HepG2 (cell line): Measurements from ENCODE around the gene SLA2. TPM values are rescaled to one million over a fixed set of nuclear protein-coding genes. Genes with fewer than 3 reads are reported as not detected.

Experiments
- AHR ChIP-seq: IDR thresholded peaks from 2 replicates; pipeline ENCODE4 v1.6.1; 2018; ENCODE audit warnings: missing genetic modification reagents, missing compliant biosample characterization
- ARNT2 ChIP-seq: sonication (generic); formaldehyde crosslinking; IDR thresholded peaks from 2 replicates; pipeline ENCODE4 v1.8.0; 2022; ENCODE audit warnings: mild to moderate bottlenecking, low read depth, missing genetic modification reagents, moderate library complexity
- ATM ChIP-seq: fragments of 450-650 bp; IDR thresholded peaks from 2 replicates; pipeline ENCODE4 v1.7.1; 2017; ENCODE audit warnings: mild to moderate bottlenecking, borderline replicate concordance
- ERF ChIP-seq: IDR thresholded peaks from 2 replicates; pipeline ENCODE4 v1.6.1; 2018; ENCODE audit warnings: missing biosample characterization, missing genetic modification reagents
- ESRRA ChIP-seq: sonication (generic); formaldehyde crosslinking; IDR thresholded peaks from 2 replicates; pipeline ENCODE4 v1.5.1; 2020; ENCODE audit warnings: mild to moderate bottlenecking, low read depth, missing genetic modification reagents
- GATAD1 ChIP-seq: IDR thresholded peaks from 2 replicates; pipeline ENCODE4 v1.6.1; 2016; ENCODE audit warnings: missing genetic modification reagents, missing compliant biosample characterization
- GLI4 ChIP-seq: sonication (generic); formaldehyde crosslinking; IDR thresholded peaks from 2 replicates; pipeline ENCODE4 v1.5.1; 2020; ENCODE audit warnings: missing genetic modification reagents, mild to moderate bottlenecking, moderate library complexity, borderline replicate concordance
- HDAC6 ChIP-seq: fragments of 200-600 bp; sonication (generic); IDR thresholded peaks from 2 replicates; pipeline ENCODE4 v1.7.0; 2017; ENCODE audit warnings: mild to moderate bottlenecking, antibody characterized with exemption, low read length, low read depth
- MXD4 ChIP-seq: IDR thresholded peaks from 2 replicates; pipeline ENCODE4 v1.6.1; 2016; ENCODE audit warnings: mild to moderate bottlenecking, missing biosample characterization, missing genetic modification reagents
- NFE2 ChIP-seq: sonication (generic); formaldehyde crosslinking; IDR thresholded peaks from 2 replicates; pipeline ENCODE4 v1.4.0; 2020; ENCODE audit warnings: missing genetic modification reagents
- PAF1 ChIP-seq: IDR thresholded peaks from 2 replicates; pipeline ENCODE4 v1.6.1; 2016; ENCODE audit warnings: missing genetic modification reagents, missing compliant biosample characterization
- RBAK ChIP-seq: sonication (generic); formaldehyde crosslinking; IDR thresholded peaks from 2 replicates; pipeline ENCODE4 v1.5.1; 2020; ENCODE audit warnings: mild to moderate bottlenecking, missing genetic modification reagents
- RBFOX2 ChIP-seq: fragments of 200-400 bp; formaldehyde crosslinking; IDR thresholded peaks from 2 replicates; pipeline ENCODE4 v1.6.1; 2017; ENCODE audit warnings: low read depth, mild to moderate bottlenecking, low read length
- TAF1 ChIP-seq: sonication (generic); formaldehyde crosslinking; IDR thresholded peaks from 2 replicates; pipeline ENCODE4 v1.4.0; 2020; ENCODE audit warnings: missing genetic modification reagents
- TMF1 ChIP-seq: sonication (generic); formaldehyde crosslinking; IDR thresholded peaks from 2 replicates; pipeline ENCODE4 v1.8.1; 2022; ENCODE audit warnings: low read depth, missing genetic modification reagents
- ZMYM4 ChIP-seq: sonication (generic); formaldehyde crosslinking; IDR thresholded peaks from 2 replicates; pipeline ENCODE4 v1.8.1; 2023; ENCODE audit warnings: mild to moderate bottlenecking, missing genetic modification reagents
- ZNF260 ChIP-seq: sonication (generic); formaldehyde crosslinking; IDR thresholded peaks from 2 replicates; pipeline ENCODE4 v1.4.0; 2020; ENCODE audit warnings: missing genetic modification reagents, low read depth, mild to moderate bottlenecking, borderline replicate concordance
- polyA plus RNA-seq, 8 experiments: library from polyadenylated mRNA; depleted of rRNA in 3 of 8; stranded (reverse) in 7 of 8; unstranded in 1 of 8; fragments of >200 nt; fragmentation: Illumina TruSeq in 4 of 8; extraction: Trizol in 4 of 8; gene quantifications; 2 replicates each; pipeline versions ENCODE4 v1.2.1 to v1.2.3, GENCODE V29; 2011 to 2016; ENCODE audit warnings: low read depth in 4 of 8, missing spikeins in 1 of 8, mixed read lengths in 1 of 8; ENCODE audit not compliant: insufficient read depth in 1 of 8
- total RNA-seq, 5 experiments: library from RNA; depleted of rRNA; stranded (reverse); fragments of >200 nt; fragmentation: Illumina TruSeq; extraction: Trizol; gene quantifications; 2 replicates each; pipeline ENCODE4 v1.2.3, GENCODE V29; 2016; ENCODE audit warnings: low read depth in 1 of 5
- TF ChIP-seq, protein P1 (sequence below): sonication (generic); formaldehyde crosslinking; IDR thresholded peaks from 2 replicates; pipeline ENCODE4 v1.4.0; 2020; ENCODE audit warnings: missing genetic modification reagents, borderline replicate concordance
- TF ChIP-seq, protein P2 (sequence below): sonication (generic); formaldehyde crosslinking; IDR thresholded peaks from 2 replicates; pipeline ENCODE4 v1.8.1; 2022; ENCODE audit warnings: low read depth, mild to moderate bottlenecking, missing genetic modification reagents
- TF ChIP-seq, protein P3 (sequence below): fragments of 450-650 bp; IDR thresholded peaks from 2 replicates; pipeline ENCODE4 v1.6.1; 2016
- TF ChIP-seq, protein P4 (sequence below): IDR thresholded peaks from 2 replicates; pipeline ENCODE4 v1.6.1; 2016; ENCODE audit warnings: mild to moderate bottlenecking

The SLA2 gene
- total and polyA plus RNA-seq, 2 of the 13 experiments (the other 11 are each of a cell fraction or from before 2014, with no cell fraction given) = 1.6 to 3.6 TPM

- TF ChIP-seq, protein P1, sequence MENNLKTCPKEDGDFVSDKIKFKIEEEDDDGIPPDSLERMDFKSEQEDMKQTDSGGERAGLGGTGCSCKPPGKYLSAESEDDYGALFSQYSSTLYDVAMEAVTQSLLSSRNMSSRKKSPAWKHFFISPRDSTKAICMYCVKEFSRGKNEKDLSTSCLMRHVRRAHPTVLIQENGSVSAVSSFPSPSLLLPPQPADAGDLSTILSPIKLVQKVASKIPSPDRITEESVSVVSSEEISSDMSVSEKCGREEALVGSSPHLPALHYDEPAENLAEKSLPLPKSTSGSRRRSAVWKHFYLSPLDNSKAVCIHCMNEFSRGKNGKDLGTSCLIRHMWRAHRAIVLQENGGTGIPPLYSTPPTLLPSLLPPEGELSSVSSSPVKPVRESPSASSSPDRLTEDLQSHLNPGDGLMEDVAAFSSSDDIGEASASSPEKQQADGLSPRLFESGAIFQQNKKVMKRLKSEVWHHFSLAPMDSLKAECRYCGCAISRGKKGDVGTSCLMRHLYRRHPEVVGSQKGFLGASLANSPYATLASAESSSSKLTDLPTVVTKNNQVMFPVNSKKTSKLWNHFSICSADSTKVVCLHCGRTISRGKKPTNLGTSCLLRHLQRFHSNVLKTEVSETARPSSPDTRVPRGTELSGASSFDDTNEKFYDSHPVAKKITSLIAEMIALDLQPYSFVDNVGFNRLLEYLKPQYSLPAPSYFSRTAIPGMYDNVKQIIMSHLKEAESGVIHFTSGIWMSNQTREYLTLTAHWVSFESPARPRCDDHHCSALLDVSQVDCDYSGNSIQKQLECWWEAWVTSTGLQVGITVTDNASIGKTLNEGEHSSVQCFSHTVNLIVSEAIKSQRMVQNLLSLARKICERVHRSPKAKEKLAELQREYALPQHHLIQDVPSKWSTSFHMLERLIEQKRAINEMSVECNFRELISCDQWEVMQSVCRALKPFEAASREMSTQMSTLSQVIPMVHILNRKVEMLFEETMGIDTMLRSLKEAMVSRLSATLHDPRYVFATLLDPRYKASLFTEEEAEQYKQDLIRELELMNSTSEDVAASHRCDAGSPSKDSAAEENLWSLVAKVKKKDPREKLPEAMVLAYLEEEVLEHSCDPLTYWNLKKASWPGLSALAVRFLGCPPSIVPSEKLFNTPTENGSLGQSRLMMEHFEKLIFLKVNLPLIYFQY (CRISPR knock-in tag) = no peak
- TF ChIP-seq GLI4 (CRISPR knock-in tag) = no peak
- 0 out of 2 replicates have a peak, but pooled peaks have one; percentile 18 for TF ChIP-seq PAF1 (CRISPR knock-in tag)
- no peak for TF ChIP-seq ZMYM4
- TF ChIP-seq TAF1 (CRISPR knock-in tag) = no peak
- no peak for TF ChIP-seq HDAC6
- no peak for TF ChIP-seq AHR (CRISPR knock-in tag)
- TF ChIP-seq, protein P2, sequence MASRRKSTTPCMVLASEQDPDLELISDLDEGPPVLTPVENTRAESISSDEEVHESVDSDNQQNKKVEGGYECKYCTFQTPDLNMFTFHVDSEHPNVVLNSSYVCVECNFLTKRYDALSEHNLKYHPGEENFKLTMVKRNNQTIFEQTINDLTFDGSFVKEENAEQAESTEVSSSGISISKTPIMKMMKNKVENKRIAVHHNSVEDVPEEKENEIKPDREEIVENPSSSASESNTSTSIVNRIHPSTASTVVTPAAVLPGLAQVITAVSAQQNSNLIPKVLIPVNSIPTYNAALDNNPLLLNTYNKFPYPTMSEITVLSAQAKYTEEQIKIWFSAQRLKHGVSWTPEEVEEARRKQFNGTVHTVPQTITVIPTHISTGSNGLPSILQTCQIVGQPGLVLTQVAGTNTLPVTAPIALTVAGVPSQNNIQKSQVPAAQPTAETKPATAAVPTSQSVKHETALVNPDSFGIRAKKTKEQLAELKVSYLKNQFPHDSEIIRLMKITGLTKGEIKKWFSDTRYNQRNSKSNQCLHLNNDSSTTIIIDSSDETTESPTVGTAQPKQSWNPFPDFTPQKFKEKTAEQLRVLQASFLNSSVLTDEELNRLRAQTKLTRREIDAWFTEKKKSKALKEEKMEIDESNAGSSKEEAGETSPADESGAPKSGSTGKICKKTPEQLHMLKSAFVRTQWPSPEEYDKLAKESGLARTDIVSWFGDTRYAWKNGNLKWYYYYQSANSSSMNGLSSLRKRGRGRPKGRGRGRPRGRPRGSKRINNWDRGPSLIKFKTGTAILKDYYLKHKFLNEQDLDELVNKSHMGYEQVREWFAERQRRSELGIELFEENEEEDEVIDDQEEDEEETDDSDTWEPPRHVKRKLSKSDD = no peak
- TF ChIP-seq NFE2 (CRISPR knock-in tag) = no peak
- no peak for TF ChIP-seq ZNF260 (CRISPR knock-in tag)
- TF ChIP-seq GATAD1 (CRISPR knock-in tag) = peak; percentile 47; the same call in 1 of the 2 replicates
- TF ChIP-seq, protein P3, sequence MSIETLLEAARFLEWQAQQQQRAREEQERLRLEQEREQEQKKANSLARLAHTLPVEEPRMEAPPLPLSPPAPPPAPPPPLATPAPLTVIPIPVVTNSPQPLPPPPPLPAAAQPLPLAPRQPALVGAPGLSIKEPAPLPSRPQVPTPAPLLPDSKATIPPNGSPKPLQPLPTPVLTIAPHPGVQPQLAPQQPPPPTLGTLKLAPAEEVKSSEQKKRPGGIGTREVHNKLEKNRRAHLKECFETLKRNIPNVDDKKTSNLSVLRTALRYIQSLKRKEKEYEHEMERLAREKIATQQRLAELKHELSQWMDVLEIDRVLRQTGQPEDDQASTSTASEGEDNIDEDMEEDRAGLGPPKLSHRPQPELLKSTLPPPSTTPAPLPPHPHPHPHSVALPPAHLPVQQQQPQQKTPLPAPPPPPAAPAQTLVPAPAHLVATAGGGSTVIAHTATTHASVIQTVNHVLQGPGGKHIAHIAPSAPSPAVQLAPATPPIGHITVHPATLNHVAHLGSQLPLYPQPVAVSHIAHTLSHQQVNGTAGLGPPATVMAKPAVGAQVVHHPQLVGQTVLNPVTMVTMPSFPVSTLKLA = no peak
- no peak for TF ChIP-seq MXD4 (CRISPR knock-in tag)
- no peak for TF ChIP-seq TMF1 (CRISPR knock-in tag)
- TF ChIP-seq ESRRA (CRISPR knock-in tag) = no peak
- TF ChIP-seq ERF (CRISPR knock-in tag) = no peak
- no peak for TF ChIP-seq ATM
- TF ChIP-seq RBFOX2 = no peak
- TF ChIP-seq ARNT2 (CRISPR knock-in tag) = no peak
- TF ChIP-seq, protein P4, sequence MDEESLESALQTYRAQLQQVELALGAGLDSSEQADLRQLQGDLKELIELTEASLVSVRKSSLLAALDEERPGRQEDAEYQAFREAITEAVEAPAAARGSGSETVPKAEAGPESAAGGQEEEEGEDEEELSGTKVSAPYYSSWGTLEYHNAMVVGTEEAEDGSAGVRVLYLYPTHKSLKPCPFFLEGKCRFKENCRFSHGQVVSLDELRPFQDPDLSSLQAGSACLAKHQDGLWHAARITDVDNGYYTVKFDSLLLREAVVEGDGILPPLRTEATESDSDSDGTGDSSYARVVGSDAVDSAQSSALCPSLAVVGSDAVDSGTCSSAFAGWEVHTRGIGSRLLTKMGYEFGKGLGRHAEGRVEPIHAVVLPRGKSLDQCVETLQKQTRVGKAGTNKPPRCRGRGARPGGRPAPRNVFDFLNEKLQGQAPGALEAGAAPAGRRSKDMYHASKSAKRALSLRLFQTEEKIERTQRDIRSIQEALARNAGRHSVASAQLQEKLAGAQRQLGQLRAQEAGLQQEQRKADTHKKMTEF = 0 out of 2 replicates have a peak, but pooled peaks have one; percentile 23
- no peak for TF ChIP-seq RBAK (CRISPR knock-in tag)
These were observed 53.9 kb downstream of the SLA2 start (continued) for GRCh38 chr20:36591854-36592641.
